Upper lobe of left lung (tissue), 4 donors: Measurements from ENCODE around the gene SLC9B1.

ENCODE experiments used
- POLR2A ChIP-seq, 4 donors: fragments of 450-650 bp; IDR thresholded peaks; one replicate each; pipeline ENCODE4 v1.5.1; 2016 to 2017; ENCODE audit warnings: antibody characterized with exemption in 4 of 4, mild to moderate bottlenecking in 2 of 4
- TF ChIP-seq, protein P1 (sequence below), 6 experiments: fragments of 450-650 bp in 4 of 6; fragments of 200-600 bp in 2 of 6; sonication (generic) in 2 of 6; IDR thresholded peaks; one replicate each; pipeline ENCODE4 v1.5.1; 2016 to 2019; ENCODE audit warnings: antibody characterized with exemption in 6 of 6

DNA sequence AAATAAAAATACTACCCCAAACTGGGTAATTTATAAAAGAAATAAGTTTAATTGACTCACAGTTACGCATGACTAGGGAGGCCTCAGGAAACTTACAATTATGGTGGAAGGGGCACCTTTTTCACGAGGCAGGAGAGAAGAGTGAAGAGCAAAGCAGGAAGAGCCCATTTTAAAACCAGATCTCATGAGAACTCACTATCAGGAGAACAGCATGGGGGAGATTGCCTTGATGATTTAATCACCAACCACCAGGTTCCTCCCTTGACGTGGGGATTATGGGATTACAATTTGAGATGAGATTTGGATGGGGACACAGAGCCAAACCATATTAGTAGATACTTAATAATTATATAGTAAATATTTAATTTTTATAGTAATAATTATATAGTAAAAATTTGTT lies 140.6 kb downstream of the SLC9B1 start:
- no peak for TF ChIP-seq POLR2A (IDR thresholded peaks at IDR 0.05)
- TF ChIP-seq, protein P1, sequence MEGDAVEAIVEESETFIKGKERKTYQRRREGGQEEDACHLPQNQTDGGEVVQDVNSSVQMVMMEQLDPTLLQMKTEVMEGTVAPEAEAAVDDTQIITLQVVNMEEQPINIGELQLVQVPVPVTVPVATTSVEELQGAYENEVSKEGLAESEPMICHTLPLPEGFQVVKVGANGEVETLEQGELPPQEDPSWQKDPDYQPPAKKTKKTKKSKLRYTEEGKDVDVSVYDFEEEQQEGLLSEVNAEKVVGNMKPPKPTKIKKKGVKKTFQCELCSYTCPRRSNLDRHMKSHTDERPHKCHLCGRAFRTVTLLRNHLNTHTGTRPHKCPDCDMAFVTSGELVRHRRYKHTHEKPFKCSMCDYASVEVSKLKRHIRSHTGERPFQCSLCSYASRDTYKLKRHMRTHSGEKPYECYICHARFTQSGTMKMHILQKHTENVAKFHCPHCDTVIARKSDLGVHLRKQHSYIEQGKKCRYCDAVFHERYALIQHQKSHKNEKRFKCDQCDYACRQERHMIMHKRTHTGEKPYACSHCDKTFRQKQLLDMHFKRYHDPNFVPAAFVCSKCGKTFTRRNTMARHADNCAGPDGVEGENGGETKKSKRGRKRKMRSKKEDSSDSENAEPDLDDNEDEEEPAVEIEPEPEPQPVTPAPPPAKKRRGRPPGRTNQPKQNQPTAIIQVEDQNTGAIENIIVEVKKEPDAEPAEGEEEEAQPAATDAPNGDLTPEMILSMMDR (IDR thresholded peaks at IDR 0.05), result no peak
